ENCODE results near the gene SRRM1.
"Not testable (repeated sequence)": the region's sequence is repeated elsewhere in the genome, so short reads cannot be mapped to it uniquely, and the experiment has no call there.

Gene SRRM1

GRCh38 chr1:24696041-24696755, 53.1 kb downstream of the SRRM1 start:
- no peak for DNase-seq

GRCh38 chr1:24696756-24697330, 53.7 kb downstream of the SRRM1 start:
- no peak for DNase-seq

GRCh38 chr1:24697453-24698001, 54.4 kb downstream of the SRRM1 start:
- DNase-seq, result not testable (repeated sequence)

- DNase-seq, result not testable (repeated sequence)
These were observed 55.2 kb downstream of the SRRM1 start for GRCh38 chr1:24698326-24698725.

GRCh38 chr1:24699628-24700027, 56.5 kb downstream of the SRRM1 start:
- DNase-seq, result no peak

- no peak for DNase-seq
These were observed 59.6 kb downstream of the SRRM1 start for GRCh38 chr1:24702511-24703293.

- DNase-seq, result no peak
These were observed 61.5 kb downstream of the SRRM1 start for GRCh38 chr1:24704411-24705259.

GRCh38 chr1:24705260-24706073, 62.4 kb downstream of the SRRM1 start:
- no peak for DNase-seq

- DNase-seq, result not testable (repeated sequence)
These were observed 62.9 kb downstream of the SRRM1 start for GRCh38 chr1:24706074-24706389.

- DNase-seq, result no peak
These were observed 64.6 kb downstream of the SRRM1 start for GRCh38 chr1:24707687-24708086.

- no peak for DNase-seq
These were observed 65.8 kb downstream of the SRRM1 start for GRCh38 chr1:24708938-24709337.

GRCh38 chr1:24709791-24710441, 66.8 kb downstream of the SRRM1 start:
- no peak for DNase-seq

GRCh38 chr1:24711329-24711728, 68.2 kb downstream of the SRRM1 start:
- no peak for DNase-seq

GRCh38 chr1:24713176-24713575, 70.1 kb downstream of the SRRM1 start:
- DNase-seq, result no peak

- DNase-seq, result no peak
These were observed 70.6 kb downstream of the SRRM1 start for GRCh38 chr1:24713736-24714135.

- no peak for DNase-seq
These were observed 71.9 kb downstream of the SRRM1 start for GRCh38 chr1:24714859-24715520.

- DNase-seq, result no peak
These were observed 72.6 kb downstream of the SRRM1 start for GRCh38 chr1:24715658-24716057.

GRCh38 chr1:24717887-24718650, 75.0 kb downstream of the SRRM1 start:
- no peak for DNase-seq

- no peak for DNase-seq
These were observed 77.0 kb downstream of the SRRM1 start for GRCh38 chr1:24720152-24720551.

- DNase-seq, result no peak
These were observed 78.4 kb downstream of the SRRM1 start for GRCh38 chr1:24721533-24721932.

Measured in activated CD8-positive, alpha-beta memory T cell treated with anti-CD3 and anti-CD28 coated beads for 24 hours (primary cell).